Fibroblast of skin of left quadriceps (primary cell): ENCODE results near the gene LRP4.

ENCODE experiments used
- DNase-seq, 2 experiments: peaks; one replicate each; pipeline ENCODE4 v3.0.0-alpha.2; 2013; ENCODE audit warnings: low read depth in 2 of 2

LRP4 gene

GRCh38 chr11:46845740-46846509 lies 72.4 kb downstream of the LRP4 start, which contains the start of gene CKAP5:
TSS of gene CKAP5 (minus strand) at chr11:46846280. CDS start at chr11:46821231, 25,049 bp downstream.
- peak; percentile 62 to 70 for DNase-seq

- no peak for DNase-seq
Observed at GRCh38 chr11:46845440-46845739, 73.0 kb downstream of the LRP4 start.

- no peak for DNase-seq
Observed at GRCh38 chr11:46840116-46840515, 78.2 kb downstream of the LRP4 start.

- DNase-seq: no peak
Observed at GRCh38 chr11:46838501-46838900, 79.8 kb downstream of the LRP4 start.

GRCh38 chr11:46837860-46838259 lies 80.5 kb downstream of the LRP4 start:
- DNase-seq: no peak

GRCh38 chr11:46836870-46837269 lies 81.5 kb downstream of the LRP4 start:
- DNase-seq: no peak

- no peak for DNase-seq
Observed at GRCh38 chr11:46836431-46836830, 81.9 kb downstream of the LRP4 start.

- DNase-seq: no peak
Observed at GRCh38 chr11:46835897-46836296, 82.5 kb downstream of the LRP4 start.

GRCh38 chr11:46834821-46835220 lies 83.5 kb downstream of the LRP4 start:
- DNase-seq: no peak

- DNase-seq: no peak
Observed at GRCh38 chr11:46832511-46833214, 85.7 kb downstream of the LRP4 start.

- DNase-seq: no peak
Observed at GRCh38 chr11:46827995-46828394, 90.4 kb downstream of the LRP4 start.

GRCh38 chr11:46826310-46827044 lies 91.9 kb downstream of the LRP4 start:
- DNase-seq: peak; percentile 32 to 38

- no peak for DNase-seq
Observed at GRCh38 chr11:46808799-46809431, 109.4 kb downstream of the LRP4 start.
